Fibroblast of skin of scalp (primary cell): ENCODE results near the gene SPIN3. TPM values are rescaled to one million over a fixed set of nuclear protein-coding genes. Genes with fewer than 3 reads are reported as not detected.
A peak's percentile ranks its signal among the peaks of the same experiment; 100 is the strongest.
"Not testable (repeated sequence)": the region's sequence is repeated elsewhere in the genome, so short reads cannot be mapped to it uniquely, and the experiment has no call there.

Experiments used
- DNase-seq: peaks from one replicate; pipeline ENCODE4 v3.0.0-alpha.2; 2013
- polyA plus RNA-seq, 2 experiments: library from polyadenylated mRNA; unstranded; fragments of 120-200 nt; gene quantifications; one replicate each; pipeline ENCODE4 v1.2.1, GENCODE V29; 2013; ENCODE audit not compliant: insufficient read length in 2 of 2

The SPIN3 gene
- 5.2 TPM for polyA plus RNA-seq (2013, experiment 1 of 2; ENCODE audit: insufficient read length)
- polyA plus RNA-seq (2013, experiment 2 of 2; ENCODE audit: insufficient read length) = 5.5 TPM

- peak; percentile 70 for DNase-seq
These were observed at the start of gene SPIN3 for GRCh38 chrX:56995271-56995994. Gene SPIN3 (minus strand): TSS chrX:56995541. CDS start chrX:56994947, 594 bp downstream.

DNA sequence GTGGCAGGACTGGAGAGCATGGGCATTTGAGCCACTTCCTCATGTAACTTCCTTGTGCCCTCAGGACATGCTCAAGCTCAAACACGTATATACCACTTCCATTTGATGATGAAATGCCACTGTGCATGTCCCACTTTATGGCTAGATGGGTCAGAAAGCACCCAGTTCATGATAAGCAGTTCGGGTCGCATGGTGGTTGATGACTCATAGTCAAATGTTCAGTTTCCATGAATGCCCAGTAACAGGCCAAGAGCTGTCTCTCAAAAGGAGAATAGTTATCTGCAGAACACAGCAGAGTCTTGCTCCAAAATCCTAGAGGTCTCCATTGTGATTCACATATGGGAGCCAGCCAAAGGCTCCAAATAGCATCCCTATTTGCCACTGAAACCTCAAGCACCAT, 48.9 kb upstream of the SPIN3 start:
- no peak for DNase-seq

DNA sequence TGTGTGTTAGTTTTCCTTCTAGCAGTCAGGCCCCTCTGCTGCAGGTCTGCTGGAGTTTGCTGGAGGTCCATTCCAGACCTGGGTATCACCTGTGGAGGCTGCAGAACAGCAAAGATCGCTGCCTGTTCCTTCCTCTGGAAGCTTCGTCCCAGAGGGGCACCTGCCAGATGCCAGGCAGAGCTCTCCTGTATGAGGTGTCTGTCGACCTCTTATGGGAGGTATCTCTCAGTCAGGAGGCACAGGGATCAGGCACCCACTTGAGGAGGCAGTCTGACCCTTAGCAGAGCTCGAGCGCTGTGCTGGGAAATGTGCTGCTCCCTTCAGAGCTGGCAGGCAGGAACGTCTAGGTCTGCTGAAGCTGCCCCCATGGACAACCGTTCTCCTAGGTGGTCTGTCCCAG, 41.9 kb upstream of the SPIN3 start:
- not testable (repeated sequence) for DNase-seq

GRCh38 chrX:56994375-56995270, 718 bp downstream of the SPIN3 start:
- no peak for DNase-seq

DNA sequence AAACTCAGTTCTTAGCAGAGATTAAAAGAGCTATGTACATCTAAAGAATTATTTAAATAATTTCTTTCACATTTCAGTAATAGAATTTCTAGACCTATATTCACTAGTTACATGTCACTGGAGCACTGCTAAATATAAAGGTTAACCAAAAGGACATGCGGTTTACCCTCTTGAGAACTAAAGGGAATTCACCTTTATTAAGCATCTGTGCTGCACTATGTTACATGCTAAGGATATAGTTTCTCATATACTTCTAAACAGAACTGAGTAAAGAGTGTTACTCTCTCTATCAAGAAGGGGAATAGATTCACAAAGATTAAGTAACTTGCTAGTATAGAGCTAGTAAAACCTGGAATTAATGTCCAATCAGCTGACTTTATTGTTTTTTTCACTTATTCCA, 7.6 kb downstream of the SPIN3 start:
- no peak for DNase-seq

GRCh38 chrX:56986138-56986537, 9.2 kb downstream of the SPIN3 start:
- DNase-seq = no peak

DNA sequence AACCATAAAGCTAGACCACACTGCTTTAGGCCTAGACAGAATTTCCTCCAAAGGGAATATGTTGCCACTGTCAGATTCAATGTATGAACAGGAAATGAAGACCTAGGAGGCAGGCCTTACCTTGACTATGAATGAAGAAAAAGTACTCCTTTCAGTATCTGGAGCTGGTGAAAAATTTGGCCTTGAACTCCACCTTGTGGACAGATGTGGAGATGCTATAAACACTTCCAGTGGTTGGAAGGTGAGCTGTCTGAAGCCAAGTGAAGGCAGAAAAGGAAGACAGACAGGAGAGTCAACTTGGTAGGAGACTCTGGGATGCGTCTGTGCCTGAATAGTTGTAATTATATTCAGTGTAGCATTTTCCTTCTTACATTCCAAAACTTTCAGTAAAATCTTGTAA, 17.2 kb downstream of the SPIN3 start:
- DNase-seq = peak; percentile 25

GRCh38 chrX:56975611-56976010, 19.7 kb downstream of the SPIN3 start:
- DNase-seq = no peak

- no peak for DNase-seq
These were observed 20.9 kb downstream of the SPIN3 start for GRCh38 chrX:56974408-56974807.

DNA sequence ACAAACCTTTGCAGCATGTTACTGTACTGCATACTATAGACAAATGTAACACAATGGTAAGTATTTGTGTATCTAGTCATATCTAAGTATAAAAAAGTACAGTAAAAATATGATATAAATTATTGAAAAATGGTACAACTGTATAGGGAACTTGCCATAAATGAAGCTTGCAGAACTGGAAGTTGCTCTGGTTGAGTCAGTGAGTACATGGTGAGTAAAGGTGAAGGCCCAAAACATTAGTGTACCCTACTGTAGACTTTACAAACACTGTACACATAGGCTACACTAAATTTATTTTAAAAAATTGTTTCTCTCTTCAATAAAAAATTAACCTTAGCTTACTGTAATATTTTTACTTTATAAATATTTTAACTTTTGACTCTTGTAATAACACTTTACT, 25.8 kb downstream of the SPIN3 start:
- no peak for DNase-seq

- DNase-seq = no peak
These were observed 26.4 kb downstream of the SPIN3 start for GRCh38 chrX:56968980-56969379.

DNA sequence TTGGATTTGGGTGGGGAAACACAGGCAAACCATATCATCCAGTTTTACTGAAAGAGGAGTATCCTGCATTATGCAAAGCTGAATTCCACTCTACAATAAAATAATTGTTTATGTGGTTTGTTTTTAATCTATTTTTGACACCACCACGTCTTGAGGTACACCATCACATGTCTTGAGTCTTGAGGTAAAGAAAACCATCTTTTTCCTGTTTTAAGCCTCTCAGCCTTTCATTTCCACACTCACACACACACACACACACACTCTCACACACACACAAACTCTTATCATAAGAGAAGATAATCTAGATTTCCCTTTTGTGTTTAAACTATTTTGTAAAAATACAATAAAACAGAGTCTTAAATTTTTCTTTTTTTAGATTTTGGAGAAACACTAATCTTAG, 32.0 kb downstream of the SPIN3 start:
- DNase-seq = no peak

GRCh38 chrX:56947699-56948098, 47.6 kb downstream of the SPIN3 start:
- DNase-seq = no peak

DNA sequence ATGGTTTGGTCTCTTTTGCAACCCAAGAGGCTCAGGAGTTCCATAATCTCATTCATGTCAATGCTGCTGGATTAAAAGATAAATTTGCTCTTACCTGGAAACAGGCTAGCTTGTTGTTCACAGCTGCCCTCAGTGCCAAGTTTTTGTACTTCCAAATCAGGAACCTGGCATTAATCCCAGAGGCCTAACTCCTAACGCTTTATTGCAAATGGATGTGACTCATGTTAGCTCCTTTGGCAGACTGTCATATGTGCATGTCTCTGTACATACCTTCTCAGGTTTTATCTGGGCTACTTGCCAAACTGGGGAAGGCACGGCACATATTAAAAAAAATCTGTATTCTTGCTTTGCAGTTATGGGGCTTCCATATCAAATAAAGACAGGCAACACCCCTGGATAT, 49.1 kb downstream of the SPIN3 start:
- not testable (repeated sequence) for DNase-seq

- not testable (repeated sequence) for DNase-seq
These were observed 50.1 kb downstream of the SPIN3 start for GRCh38 chrX:56945226-56945625.

DNA sequence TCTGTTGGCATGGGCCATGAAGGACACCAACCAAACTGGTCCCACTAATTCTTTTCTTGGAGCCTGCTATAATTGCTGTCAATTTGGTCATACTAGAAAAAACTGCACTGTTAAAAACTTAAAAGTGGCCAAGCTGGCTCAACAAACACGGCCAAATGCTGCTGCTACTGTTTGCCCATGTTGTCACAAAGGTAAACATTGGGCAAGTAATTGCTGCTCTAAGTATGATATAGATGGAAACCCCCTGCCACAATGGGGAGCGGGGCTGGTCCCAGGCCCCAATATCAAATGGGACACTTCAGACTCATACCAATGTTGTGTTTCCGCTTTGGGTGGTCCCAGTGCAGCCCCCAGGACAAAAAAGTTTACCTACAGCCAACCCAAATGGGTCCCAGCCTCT, 52.1 kb downstream of the SPIN3 start:
- DNase-seq = no peak
